ENCODE results near the gene PTBP1. TPM values are rescaled to one million over a fixed set of nuclear protein-coding genes. Genes with fewer than 3 reads are reported as not detected.

The PTBP1 gene
- total and polyA plus RNA-seq, 2 of the 13 experiments (the other 11 are each of a cell fraction or from before 2014, with no cell fraction given): 195 to 288 TPM

DNA sequence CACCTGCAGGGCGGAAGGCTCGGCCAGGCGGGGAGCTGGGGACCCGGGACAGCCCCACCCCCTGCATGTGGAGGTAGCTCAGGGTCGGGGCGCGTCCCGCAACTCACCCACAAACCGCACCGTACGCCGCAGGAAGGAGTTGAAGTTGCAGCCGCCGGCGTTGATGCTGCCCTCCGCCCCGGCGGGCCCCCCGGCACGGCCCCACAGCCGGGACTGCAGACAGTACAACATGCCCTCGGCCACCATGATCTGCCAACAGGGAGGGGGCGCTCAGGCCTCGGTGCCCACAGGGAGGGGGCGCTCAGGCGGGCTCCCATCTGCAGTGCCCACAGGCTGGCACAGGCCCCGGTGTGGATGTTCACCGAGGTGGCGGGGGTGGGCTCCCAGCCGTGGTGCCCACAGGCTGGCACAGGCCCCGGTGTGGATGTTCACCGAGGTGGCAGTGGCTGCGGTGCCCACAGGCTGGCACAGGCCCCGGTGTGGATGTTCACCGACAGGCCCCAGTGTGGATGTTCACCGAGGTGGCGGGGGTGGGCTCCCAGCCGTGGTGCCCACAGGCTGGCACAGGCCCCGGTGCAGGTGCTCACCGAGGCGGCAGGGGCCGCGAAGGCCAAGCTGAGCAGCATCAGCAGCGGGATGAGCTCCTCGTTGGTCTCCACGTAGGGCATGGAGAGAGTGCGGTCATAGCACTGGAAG lies 18.0 kb downstream of the PTBP1 start:
- Histone ChIP-seq H3K9me3 (ENCODE audit: low read length) (no peaks in the 10 kb centered on the region), H3K36me3 (replicated peaks in 1 of 2; ENCODE audit: control insufficient read depth in 1 of 2, insufficient read depth in 2 of 2, low read length in 2 of 2) (peaks cover 7 to 18% of the 10 kb centered on the region in 2 experiments; a peak in 4 of 5 replicates), H2AFZ (ENCODE audit: low read length) (no peak overlapping the region), H3K4me2 (ENCODE audit: low read depth, low read length) (no peak overlapping the region), H3K27ac (ENCODE audit: extremely low read length, insufficient read depth, low read length) (no peak overlapping the region), H3K9ac (ENCODE audit: insufficient read depth, low read depth, low read length) (no peak overlapping the region), H3K4me3 (replicated peaks in 1 of 3; ENCODE audit: insufficient read depth in 1 of 3, low read depth in 2 of 3, low read length in 3 of 3) (no peak overlapping the region), H3K79me2 (ENCODE audit: insufficient read depth, low read length) (no peaks in the 10 kb centered on the region), H3K4me1 (ENCODE audit: insufficient read depth, low read length) (no peaks in the 10 kb centered on the region), H3K27me3 (ENCODE audit: control insufficient read depth in 1 of 2, insufficient read depth in 2 of 2, low read length in 2 of 2) (no peaks in the 10 kb centered on the region), H4K20me1 (ENCODE audit: insufficient read depth, low read length) (peaks cover 18% of the 10 kb centered on the region; the same call in 1 of the 2 replicates)
- intact Hi-C loops (cut with micrococcal nuclease; ENCODE audit: unreplicated experiment): no loop called here
- DNase-seq (ENCODE audit: low spot score): no peak
- BruUV-seq (replicated peaks): no TSS peak
- peak; percentile 92 for TF ChIP-seq HNRNPL (IDR thresholded peaks at IDR 0.05; ENCODE audit: low read depth, low read length)
- TF ChIP-seq POLR2AphosphoS2 (IDR thresholded peaks at IDR 0.05; ENCODE audit: low read depth, low read length): 0 out of 2 replicates have a peak, but pooled peaks have one; percentile 25
- TF ChIP-seq ZNF768 (CRISPR knock-in tag; IDR thresholded peaks at IDR 0.05): no peak
- no peak for TF ChIP-seq SOX13 (IDR thresholded peaks at IDR 0.05)
- peak in 1 of 2 experiments; percentile 84; a peak in 1 of 4 replicates for TF ChIP-seq SOX13 (CRISPR knock-in tag; conservative IDR thresholded peaks at IDR 0.05 in 1 of 2, IDR thresholded peaks at IDR 0.05 in 1 of 2)
- peak; percentile 20 for ATAC-seq
- ChIA-PET CTCF (ENCODE audit: low intra/inter-chr PET ratio, low total read pairs) (no interaction called here), POLR2A (interaction anchor here (1.1 kb wide), 1 partner anchor 18 kb away, joined by 3 read pairs; no protein-coding TSS in a partner anchor)
- 97% methylated on average over 18 of the region's 47 CpGs for WGBS (ENCODE audit: low lambda C conversion rate)
- in situ Hi-C loops (cut with HindIII; ENCODE audit: extremely low pct_ligation_motif_present, low pct_unique_long_range_greater_than_20kb): no loop called here
- no peak for FAIRE-seq

GRCh38 chr19:815775-816499 lies 18.7 kb downstream of the PTBP1 start:
- Histone ChIP-seq H3K79me2 (ENCODE audit: insufficient read depth, low read length) (no peaks in the 10 kb centered on the region), H3K9me3 (ENCODE audit: low read length) (no peaks in the 10 kb centered on the region), H3K27me3 (ENCODE audit: control insufficient read depth in 1 of 2, insufficient read depth in 2 of 2, low read length in 2 of 2) (no peaks in the 10 kb centered on the region), H3K4me1 (ENCODE audit: insufficient read depth, low read length) (no peaks in the 10 kb centered on the region), H2AFZ (ENCODE audit: low read length) (no peak overlapping the region), H3K36me3 (replicated peaks in 1 of 2; ENCODE audit: control insufficient read depth in 1 of 2, insufficient read depth in 2 of 2, low read length in 2 of 2) (peaks cover 5 to 11% of the 10 kb centered on the region in 2 experiments; a peak in 3 of 5 replicates), H3K27ac (ENCODE audit: extremely low read length, insufficient read depth, low read length) (no peak overlapping the region), H3K9ac (ENCODE audit: insufficient read depth, low read depth, low read length) (no peak overlapping the region), H3K4me3 (replicated peaks in 1 of 3; ENCODE audit: insufficient read depth in 1 of 3, low read depth in 2 of 3, low read length in 3 of 3) (no peak overlapping the region), H3K4me2 (ENCODE audit: low read depth, low read length) (no peak overlapping the region), H4K20me1 (ENCODE audit: insufficient read depth, low read length) (peaks cover 12% of the 10 kb centered on the region; the same call in 1 of the 2 replicates)
- ATAC-seq: peak; percentile 10
- no peak for FAIRE-seq
- ChIA-PET POLR2A (no interaction called here), CTCF (ENCODE audit: low intra/inter-chr PET ratio, low total read pairs) (no interaction called here)
- WGBS (ENCODE audit: low lambda C conversion rate): 90% methylated on average over 12 of the region's 13 CpGs
- in situ Hi-C loops (cut with HindIII; ENCODE audit: extremely low pct_ligation_motif_present, low pct_unique_long_range_greater_than_20kb): no loop called here
- BruUV-seq (replicated peaks): no TSS peak
- TF ChIP-seq ZNF549 (CRISPR knock-in tag; IDR thresholded peaks at IDR 0.05): no peak
- TF ChIP-seq POLR2A (IDR thresholded peaks at IDR 0.05; ENCODE audit: insufficient read depth in 1 of 2, low read depth in 2 of 2, low read length in 2 of 2): peak in 1 of 2 experiments; percentile 67; a peak in 2 of 4 replicates
- no peak for DNase-seq (ENCODE audit: low spot score)
- intact Hi-C loops (cut with micrococcal nuclease; ENCODE audit: unreplicated experiment): no loop called here
